CD8-positive, alpha-beta memory T cell (primary cell): ENCODE results near the gene ALDH16A1. TPM values are rescaled to one million over a fixed set of nuclear protein-coding genes. Genes with fewer than 3 reads are reported as not detected.

Source experiments
- CTCF ChIA-PET: fragments of 350-600 bp; sonication (Branson Sonifier 250); formaldehyde crosslinking; loops from one replicate; lab custom pipeline; 2021; ENCODE audit warnings: antibody characterized with exemption; lab: Charles Lee
- POLR2A ChIA-PET: fragments of 350-600 bp; sonication (Branson Sonifier 250); formaldehyde crosslinking; loops from one replicate; lab custom pipeline; 2021; ENCODE audit warnings: antibody characterized with exemption; lab: Charles Lee
- DNase-seq, 5 donors: peaks; one replicate each; pipeline versions ENCODE4 v3.0.0 to v3.0.0-alpha.2; 2020 to 2022; ENCODE audit warnings: mixed read lengths in 1 of 5
- H3K27ac ChIP-seq: one replicate; pipeline ENCODE4 v1.7.0; 2013; ENCODE audit warnings: low read depth, mild to moderate bottlenecking, low read length, moderate library complexity
- H3K27me3 ChIP-seq: 2 replicates; pipeline ENCODE4 v1.7.0; 2013; ENCODE audit warnings: low read length, mild to moderate bottlenecking; ENCODE audit not compliant: insufficient read depth, poor library complexity, severe bottlenecking
- H3K36me3 ChIP-seq: 2 replicates; pipeline ENCODE4 v1.7.0; 2013; ENCODE audit warnings: mild to moderate bottlenecking, low read length, moderate library complexity; ENCODE audit not compliant: insufficient read depth
- H3K4me1 ChIP-seq: 2 replicates; pipeline ENCODE4 v1.7.0; 2013; ENCODE audit warnings: mild to moderate bottlenecking, low read length, moderate library complexity; ENCODE audit not compliant: insufficient read depth
- H3K4me3 ChIP-seq: 2 replicates; pipeline ENCODE4 v1.7.0; 2013; ENCODE audit warnings: mild to moderate bottlenecking, low read length
- H3K9me3 ChIP-seq: 2 replicates; pipeline ENCODE4 v1.7.0; 2013; ENCODE audit warnings: mild to moderate bottlenecking, low read length
- H3K27ac Mint-ChIP-seq, 8 donors: one replicate each; pipeline ENCODE4 v1.8.0; 2020 to 2021; ENCODE audit warnings: mixed read lengths in 8 of 8, mild to moderate bottlenecking in 6 of 8, inconsistent platforms in 3 of 8, moderate library complexity in 3 of 8
- H3K27me3 Mint-ChIP-seq, 2 donors: one replicate each; pipeline ENCODE4 v1.8.0; 2020 to 2021; ENCODE audit warnings: mixed read lengths in 2 of 2, mild to moderate bottlenecking in 1 of 2, moderate library complexity in 1 of 2
- H3K36me3 Mint-ChIP-seq, 3 donors: one replicate each; pipeline ENCODE4 v1.8.0; 2020 to 2021; ENCODE audit warnings: mixed read lengths in 3 of 3, inconsistent platforms in 1 of 3, mild to moderate bottlenecking in 1 of 3
- H3K4me1 Mint-ChIP-seq, 3 donors: one replicate each; pipeline ENCODE4 v1.8.0; 2020 to 2021; ENCODE audit warnings: mixed read lengths in 3 of 3, inconsistent platforms in 1 of 3, mild to moderate bottlenecking in 1 of 3
- H3K4me3 Mint-ChIP-seq, 7 donors: one replicate each; pipeline ENCODE4 v1.8.0; 2020 to 2021; ENCODE audit warnings: mixed read lengths in 7 of 7, mild to moderate bottlenecking in 6 of 7, moderate library complexity in 4 of 7, inconsistent platforms in 2 of 7
- H3K9me3 Mint-ChIP-seq, 5 donors: one replicate each; pipeline ENCODE4 v1.8.0; 2020 to 2022; ENCODE audit warnings: mixed read lengths in 5 of 5, mild to moderate bottlenecking in 3 of 5, moderate library complexity in 2 of 5, inconsistent platforms in 1 of 5
- polyA plus RNA-seq: library from polyadenylated mRNA; unstranded; fragments of 300-500 nt; fragmentation: Illumina TruSeq; gene quantifications from one replicate; pipeline ENCODE4 v1.2.3, GENCODE V29; 2021
- total RNA-seq, 2 experiments: library from RNA; stranded (reverse); gene quantifications; one replicate each; pipeline ENCODE4 v1.2.3, GENCODE V29; 2021

ALDH16A1 gene
- total and polyA plus RNA-seq, 3 experiments from 2014 or later = 32.5 to 51.8 (median 46.7) TPM

DNA sequence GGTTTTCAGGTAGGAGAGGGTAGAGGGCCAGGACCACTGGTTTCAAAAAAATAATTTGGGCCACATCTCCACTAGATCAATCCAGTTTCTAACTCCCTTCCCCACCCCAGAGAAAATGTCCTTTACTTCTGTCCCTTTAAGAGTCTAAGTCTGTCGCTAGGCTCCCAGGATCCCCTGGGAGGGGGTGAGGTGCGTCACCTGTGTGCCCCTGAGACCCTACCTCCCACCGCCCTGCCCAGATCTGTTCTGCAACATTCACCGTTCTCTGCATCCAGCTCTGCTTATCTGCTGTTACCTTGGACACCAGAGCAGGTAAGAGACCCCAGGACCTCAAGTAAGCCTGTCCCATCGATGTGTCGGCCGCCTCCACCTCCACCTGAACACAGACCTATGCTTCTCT is 27.8 kb upstream of the ALDH16A1 start, which contains the start of gene GFY:
Gene GFY (plus strand): TSS at position 211 of the 400 bp plus-strand sequence. CDS start 1,043 bp downstream, outside the sequence.
- Mint-ChIP-seq H3K27me3 (peaks cover 83 to 90% of the 10 kb centered on the region in 2 donors), H3K9me3 (no peaks in the 10 kb centered on the region), H3K4me3 (peak within 1 kb of the TSS in 4 of 7 donors; percentile 13 to 74 (median 34)), H3K27ac (peak within 1 kb of the TSS in 2 of 8 donors; percentile 32 to 61), H3K36me3 (no peaks in the 10 kb centered on the region), H3K4me1 (peaks cover 57 to 81% (median 58%) of the 10 kb centered on the region in 3 donors)
- CTCF ChIA-PET = interaction anchor here (0.7 to 1.8 kb wide), 2 partner anchors 17 to 33 kb away, joined by 3 to 4 read pairs; no protein-coding TSS in a partner anchor
- H3K4me1 ChIP-seq = peaks cover 54% of the 10 kb centered on the region
- no peaks in the 10 kb centered on the region for H3K36me3 ChIP-seq
- H3K27me3 ChIP-seq = peaks cover 88% of the 10 kb centered on the region
- no peaks in the 10 kb centered on the region for H3K9me3 ChIP-seq
- no peak for DNase-seq
- POLR2A ChIA-PET = no interaction called here
- no peak within 1 kb of the TSS for H3K27ac ChIP-seq
- no peak within 1 kb of the TSS for H3K4me3 ChIP-seq

DNA sequence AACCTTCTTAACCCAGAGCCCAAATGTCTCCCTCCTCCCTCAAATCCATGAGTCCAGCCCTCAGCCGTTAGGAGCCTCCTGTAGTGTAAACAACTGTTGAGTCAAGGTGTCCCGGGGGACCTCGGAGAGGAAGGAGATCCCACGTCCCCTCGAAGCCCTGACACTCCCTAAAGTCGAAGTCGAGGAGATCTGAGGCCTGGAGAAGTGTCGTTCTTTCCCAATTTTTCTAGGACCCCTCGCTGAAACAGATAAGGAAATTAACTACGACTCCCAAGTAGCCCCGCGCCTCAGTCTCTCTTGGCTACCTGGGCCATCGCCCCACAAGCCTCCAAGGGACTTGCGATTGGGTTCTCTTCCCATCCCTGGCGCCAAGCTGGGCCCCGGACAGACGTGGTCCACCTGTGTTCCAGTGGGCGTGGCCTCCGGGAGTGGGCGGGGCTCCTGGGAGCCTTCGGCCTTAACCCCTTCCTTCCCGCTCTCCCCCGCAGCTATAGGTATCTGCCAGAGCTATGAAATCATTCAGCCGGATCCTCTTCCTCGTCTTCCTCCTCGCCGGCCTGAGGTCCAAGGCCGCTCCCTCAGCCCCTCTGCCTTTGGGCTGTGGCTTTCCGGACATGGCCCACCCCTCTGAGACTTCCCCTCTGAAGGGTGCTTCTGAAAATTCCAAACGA is 27.0 kb upstream of the ALDH16A1 start:
- CTCF ChIA-PET = interaction anchor here (0.7 to 1.5 kb wide), 2 partner anchors 16 to 34 kb away, joined by 3 to 4 read pairs; partner anchors contain the start of gene SLC17A7
- Histone ChIP-seq H3K9me3 (no peaks in the 10 kb centered on the region), H3K4me3 (no peak overlapping the region), H3K27ac (no peak overlapping the region), H3K4me1 (peaks cover 50% of the 10 kb centered on the region), H3K27me3 (peaks cover 88% of the 10 kb centered on the region), H3K36me3 (no peaks in the 10 kb centered on the region)
- Mint-ChIP-seq H3K4me1 (peaks cover 54 to 79% (median 60%) of the 10 kb centered on the region in 3 donors), H3K27me3 (peaks cover 80 to 90% of the 10 kb centered on the region in 2 donors), H3K4me3 (no peak overlapping the region), H3K36me3 (peaks cover 0 to 4% (median 0%) of the 10 kb centered on the region in 3 donors), H3K9me3 (no peaks in the 10 kb centered on the region), H3K27ac (peak overlapping the region in 1 of 8 donors; percentile 61)
- POLR2A ChIA-PET = no interaction called here
- DNase-seq = no peak

DNA sequence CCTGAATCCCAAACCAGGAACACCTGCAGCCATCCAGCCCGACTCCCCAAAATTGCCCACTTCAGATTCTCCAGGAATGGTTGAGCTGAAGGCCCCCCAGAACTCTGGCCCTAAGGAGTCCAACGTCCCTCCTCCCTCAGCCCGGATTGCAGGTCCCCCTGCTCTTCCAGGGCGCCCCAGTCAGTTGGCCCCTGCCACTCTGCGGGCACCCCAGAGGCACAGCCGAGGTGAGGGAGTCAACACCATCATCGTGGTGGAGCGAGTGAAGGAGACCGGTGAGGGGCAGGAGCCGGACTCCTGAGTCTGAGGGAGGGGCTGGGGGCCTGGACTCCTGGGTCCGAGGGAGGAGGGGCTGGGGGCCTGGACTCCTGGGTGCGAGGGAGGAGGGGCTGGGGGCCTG is 25.7 kb upstream of the ALDH16A1 start:
- H3K9me3 Mint-ChIP-seq = peaks cover 0 to 2% (median 0%) of the 10 kb centered on the region in 5 donors
- no peak overlapping the region for H3K27ac Mint-ChIP-seq
- ChIA-PET CTCF (interaction anchor here (1.5 kb wide), 1 partner anchor 15 kb away, joined by 4 read pairs; the partner anchor contains the start of gene SLC17A7), POLR2A (no interaction called here)
- no peak for DNase-seq
- Histone ChIP-seq H3K4me3 (no peak overlapping the region), H3K4me1 (peaks cover 39% of the 10 kb centered on the region), H3K27me3 (peaks cover 90% of the 10 kb centered on the region), H3K27ac (no peak overlapping the region), H3K9me3 (no peaks in the 10 kb centered on the region), H3K36me3 (no peaks in the 10 kb centered on the region)
- peaks cover 47 to 72% (median 54%) of the 10 kb centered on the region in 3 donors for H3K4me1 Mint-ChIP-seq
- peaks cover 78 to 88% of the 10 kb centered on the region in 2 donors for H3K27me3 Mint-ChIP-seq
- peaks cover 0 to 4% (median 0%) of the 10 kb centered on the region in 3 donors for H3K36me3 Mint-ChIP-seq
- H3K4me3 Mint-ChIP-seq = no peak overlapping the region

DNA sequence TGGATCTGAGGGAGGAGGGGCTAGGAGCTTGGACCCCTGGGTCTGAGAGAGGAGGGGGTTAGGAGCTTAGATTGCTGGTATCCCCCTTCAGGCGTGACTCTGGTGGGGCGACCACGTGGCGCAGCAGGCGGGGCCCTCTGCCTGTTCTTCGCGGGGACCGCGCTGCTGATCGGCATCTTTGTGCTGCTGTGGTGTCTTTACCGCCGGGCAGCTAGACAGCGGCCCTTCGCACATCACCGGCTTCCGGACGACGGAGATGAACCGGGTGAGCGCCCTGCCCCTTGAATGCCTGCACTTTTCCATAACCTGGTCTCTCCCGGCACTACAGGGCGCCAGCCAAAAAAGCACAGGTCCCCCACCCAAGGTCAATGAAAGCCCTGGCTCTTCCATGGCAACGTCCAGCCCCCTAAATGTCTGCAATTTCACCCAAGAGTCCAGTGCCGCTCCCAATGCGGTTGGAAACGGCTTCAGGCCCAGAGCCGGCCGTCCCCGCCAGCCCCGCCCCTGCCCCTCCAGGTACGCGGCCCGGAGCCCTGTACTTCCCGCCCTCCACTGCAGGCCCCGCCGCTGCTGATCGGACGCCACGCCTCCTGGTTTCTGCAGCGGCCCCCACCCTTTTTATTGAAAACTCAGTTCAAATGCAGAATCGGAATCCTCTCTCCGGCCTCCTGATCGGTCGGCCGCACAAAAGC is 25.0 kb upstream of the ALDH16A1 start:
- Histone ChIP-seq H3K27ac (no peak overlapping the region), H3K36me3 (no peaks in the 10 kb centered on the region), H3K27me3 (peaks cover 90% of the 10 kb centered on the region), H3K4me1 (peaks cover 32% of the 10 kb centered on the region), H3K4me3 (no peak overlapping the region), H3K9me3 (no peaks in the 10 kb centered on the region)
- H3K27me3 Mint-ChIP-seq = peaks cover 75 to 88% of the 10 kb centered on the region in 2 donors
- peaks cover 0 to 4% (median 0%) of the 10 kb centered on the region in 3 donors for H3K36me3 Mint-ChIP-seq
- DNase-seq = peak in 1 of 5 donors; percentile 20
- H3K4me1 Mint-ChIP-seq = peaks cover 43 to 71% (median 50%) of the 10 kb centered on the region in 3 donors
- H3K9me3 Mint-ChIP-seq = peaks cover 0 to 2% (median 0%) of the 10 kb centered on the region in 5 donors
- H3K27ac Mint-ChIP-seq = peak overlapping the region in 1 of 8 donors; percentile 11
- ChIA-PET CTCF (interaction anchor here (1.5 kb wide), 1 partner anchor 14 kb away, joined by 4 read pairs; the partner anchor contains the start of gene SLC17A7), POLR2A (no interaction called here)
- H3K4me3 Mint-ChIP-seq = peak overlapping the region in 6 of 7 donors; percentile 37 to 65 (median 47)

DNA sequence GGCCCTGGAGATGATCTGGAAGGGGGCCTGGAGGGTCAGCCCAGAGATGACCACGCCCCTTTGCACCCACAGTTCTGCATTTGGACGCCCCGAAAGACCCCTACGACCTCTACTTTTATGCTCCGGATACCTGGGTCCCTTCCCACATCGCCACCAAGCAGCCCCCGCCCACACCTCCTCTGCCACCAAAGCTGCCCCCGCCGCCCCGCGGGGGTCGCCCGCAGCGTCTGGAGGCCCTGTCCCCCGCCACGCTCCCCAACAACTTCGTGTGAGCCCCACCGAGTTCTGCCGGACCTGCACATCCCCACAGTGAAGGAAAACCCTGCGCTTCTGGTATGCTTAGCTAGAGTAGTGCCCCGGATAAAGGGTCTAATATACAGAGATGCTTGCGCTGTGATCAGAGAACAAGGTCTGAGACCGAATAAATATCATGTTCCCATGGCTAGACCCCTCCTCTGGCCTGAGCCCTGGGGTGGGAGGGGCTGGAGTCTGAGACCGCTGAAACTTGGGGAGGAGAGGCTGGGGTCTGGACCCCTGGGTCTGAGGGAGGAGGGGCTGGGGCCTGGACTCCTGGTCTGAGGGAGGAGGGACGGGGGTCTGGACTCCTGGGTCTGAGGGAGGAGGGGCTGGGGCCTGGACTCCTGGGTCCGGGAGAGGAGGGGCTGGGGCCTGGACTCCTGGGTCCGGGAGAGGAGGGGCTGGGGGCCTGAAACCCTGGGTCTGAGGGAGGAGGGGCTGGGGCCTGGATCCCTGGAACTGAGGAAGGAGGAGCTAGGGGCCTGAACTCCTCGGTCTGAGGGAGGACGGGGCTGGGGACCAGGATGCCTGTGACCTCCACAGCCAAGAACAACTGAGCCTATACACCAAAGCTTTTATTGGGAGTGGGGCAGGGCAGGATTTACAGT is 24.2 kb upstream of the ALDH16A1 start:
- peak overlapping the region in 5 of 7 donors; percentile 35 to 65 (median 47) for H3K4me3 Mint-ChIP-seq
- H3K4me3 ChIP-seq = no peak overlapping the region
- ChIA-PET CTCF (interaction anchor here (1.3 kb wide), 1 partner anchor 35 kb away, joined by 4 read pairs; no protein-coding TSS in a partner anchor), POLR2A (interaction anchor here (0.6 kb wide), 1 partner anchor 16 kb away, joined by 6 read pairs; no protein-coding TSS in a partner anchor)
- no peak for DNase-seq
- H3K4me1 ChIP-seq = peaks cover 31% of the 10 kb centered on the region
- H3K27ac ChIP-seq = no peak overlapping the region
- peaks cover 42 to 71% (median 50%) of the 10 kb centered on the region in 3 donors for H3K4me1 Mint-ChIP-seq
- H3K36me3 Mint-ChIP-seq = peaks cover 0 to 4% (median 0%) of the 10 kb centered on the region in 3 donors
- no peaks in the 10 kb centered on the region for H3K9me3 ChIP-seq
- H3K27me3 ChIP-seq = peaks cover 90% of the 10 kb centered on the region
- H3K9me3 Mint-ChIP-seq = peaks cover 0 to 3% (median 0%) of the 10 kb centered on the region in 5 donors
- H3K27me3 Mint-ChIP-seq = peaks cover 76 to 90% of the 10 kb centered on the region in 2 donors
- H3K36me3 ChIP-seq = no peaks in the 10 kb centered on the region
- H3K27ac Mint-ChIP-seq = peak overlapping the region in 1 of 8 donors; percentile 11

DNA sequence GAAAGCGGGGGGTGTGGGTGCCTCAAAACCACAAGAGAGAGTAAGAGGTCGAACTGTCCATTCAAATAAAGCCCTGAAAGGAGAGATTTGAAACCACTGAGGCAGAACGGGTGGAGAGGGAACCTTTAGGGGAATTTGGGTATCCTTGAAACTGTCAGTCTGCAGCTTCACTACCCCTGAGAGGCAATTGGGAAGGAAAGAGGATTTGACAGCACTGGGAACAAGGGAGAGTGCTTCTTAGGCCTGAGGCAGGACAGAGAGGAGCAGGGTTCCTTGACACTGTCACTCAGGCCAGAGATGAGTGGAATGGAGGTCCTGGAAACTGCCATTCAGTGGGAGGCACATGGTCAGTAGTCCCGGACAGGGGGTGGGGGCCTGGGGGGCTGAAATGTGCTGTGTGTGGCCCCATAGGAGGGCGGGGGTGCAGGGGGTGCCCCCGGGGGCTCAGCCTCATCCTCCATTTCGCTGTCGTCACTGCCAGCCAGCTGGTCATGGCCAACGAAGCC is 22.8 kb upstream of the ALDH16A1 start:
- no peak for DNase-seq
- peaks cover 27% of the 10 kb centered on the region for H3K4me1 ChIP-seq
- Mint-ChIP-seq H3K27ac (peak overlapping the region in 1 of 8 donors; percentile 27), H3K27me3 (peaks cover 74 to 93% of the 10 kb centered on the region in 2 donors), H3K36me3 (peaks cover 0 to 4% (median 0%) of the 10 kb centered on the region in 3 donors), H3K4me1 (peaks cover 36 to 59% (median 41%) of the 10 kb centered on the region in 3 donors), H3K9me3 (peaks cover 0 to 3% (median 0%) of the 10 kb centered on the region in 5 donors), H3K4me3 (no peak overlapping the region)
- CTCF ChIA-PET = interaction anchor here (1.3 kb wide), 1 partner anchor 37 kb away, joined by 4 read pairs; no protein-coding TSS in a partner anchor
- POLR2A ChIA-PET = no interaction called here
- H3K4me3 ChIP-seq = no peak overlapping the region
- H3K9me3 ChIP-seq = no peaks in the 10 kb centered on the region
- H3K27ac ChIP-seq = no peak overlapping the region
- H3K27me3 ChIP-seq = peaks cover 91% of the 10 kb centered on the region
- no peaks in the 10 kb centered on the region for H3K36me3 ChIP-seq
